HG03025 (cell line): ENCODE results near the gene FANCD2.
A peak's percentile ranks its signal among the peaks of the same experiment; 100 is the strongest.
"Not testable (repeated sequence)": the region's sequence is repeated elsewhere in the genome, so short reads cannot be mapped to it uniquely, and the experiment has no call there.

Source experiments
- ATAC-seq: cut with Tn5 transposase; IDR thresholded peaks from one replicate; pipeline ENCODE4 v1.9.1; 2021; ENCODE audit warnings: mild to moderate bottlenecking, moderate library complexity; ENCODE audit not compliant: unreplicated experiment, low FRiP score

The FANCD2 gene

GRCh38 chr3:10026084-10026890 lies at the start of gene FANCD2:
Gene FANCD2, plus strand, starts transcription at chr3:10026437. Its CDS starts 2,221 bp downstream, at chr3:10028658.
- ATAC-seq: peak; percentile 74

- no peak for ATAC-seq
Observed at GRCh38 chr3:9976721-9977709, 49.2 kb upstream of the FANCD2 start.

GRCh38 chr3:9978710-9979305 lies 47.4 kb upstream of the FANCD2 start:
- no peak for ATAC-seq

GRCh38 chr3:9980251-9980650 lies 46.0 kb upstream of the FANCD2 start:
- ATAC-seq: no peak

- peak; percentile 29 for ATAC-seq
Observed at GRCh38 chr3:9986230-9986725, 40.0 kb upstream of the FANCD2 start.

- no peak for ATAC-seq
Observed at GRCh38 chr3:9994086-9994844, 32.0 kb upstream of the FANCD2 start.

- no peak for ATAC-seq
Observed at GRCh38 chr3:10000686-10001085, 25.6 kb upstream of the FANCD2 start.

GRCh38 chr3:10002951-10003350 lies 23.3 kb upstream of the FANCD2 start:
- ATAC-seq: no peak

- no peak for ATAC-seq
Observed at GRCh38 chr3:10004506-10004905, 21.7 kb upstream of the FANCD2 start.

GRCh38 chr3:10004960-10005564 lies 21.2 kb upstream of the FANCD2 start:
- no peak for ATAC-seq

GRCh38 chr3:10006048-10006761 lies 20.0 kb upstream of the FANCD2 start:
- ATAC-seq: no peak

GRCh38 chr3:10006762-10007090 lies 19.5 kb upstream of the FANCD2 start:
- ATAC-seq: no peak

- no peak for ATAC-seq
Observed at GRCh38 chr3:10007126-10007782, 19.0 kb upstream of the FANCD2 start.

GRCh38 chr3:10008216-10008587 lies 18.0 kb upstream of the FANCD2 start:
- not testable (repeated sequence) for ATAC-seq

GRCh38 chr3:10008588-10009344 lies 17.5 kb upstream of the FANCD2 start:
- no peak for ATAC-seq

- ATAC-seq: no peak
Observed at GRCh38 chr3:10010421-10010877, 15.8 kb upstream of the FANCD2 start.

- peak; percentile 90 for ATAC-seq
Observed at GRCh38 chr3:10010878-10011465, 15.3 kb upstream of the FANCD2 start.
